ENCODE measurements around the gene XIAP.

The XIAP gene

DNA sequence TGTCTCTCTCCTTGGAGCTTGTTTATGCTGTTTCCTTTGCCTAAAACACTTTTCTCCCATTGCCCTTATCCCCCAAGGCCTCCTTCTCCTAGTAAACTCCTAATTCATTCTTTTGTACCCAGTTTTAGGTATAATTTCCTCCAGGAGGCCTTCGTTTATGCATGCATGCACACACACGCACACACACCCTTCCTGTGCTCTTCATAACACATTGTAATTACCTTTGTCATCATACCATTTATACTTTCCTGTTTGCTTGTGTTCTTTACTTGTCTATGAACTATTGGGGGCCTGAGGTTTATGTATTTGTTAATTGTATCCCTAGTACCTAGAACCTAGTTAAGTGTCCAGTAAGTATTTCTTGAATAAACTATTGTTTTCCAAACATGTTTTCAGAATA lies 45.5 kb downstream of the XIAP start:
- Mint-ChIP-seq H3K4me1 (no peaks in the 10 kb centered on the region), H3K4me3 (no peak overlapping the region), H3K36me3 (ENCODE audit: low read depth) (peaks cover 40% of the 10 kb centered on the region), H3K9me3 (peaks cover 8% of the 10 kb centered on the region), H3K27me3 (ENCODE audit: low read depth) (no peaks in the 10 kb centered on the region), H3K27ac (peak overlapping the region in 1 of 3 experiments; percentile 36)
- TF ChIP-seq, protein P1, sequence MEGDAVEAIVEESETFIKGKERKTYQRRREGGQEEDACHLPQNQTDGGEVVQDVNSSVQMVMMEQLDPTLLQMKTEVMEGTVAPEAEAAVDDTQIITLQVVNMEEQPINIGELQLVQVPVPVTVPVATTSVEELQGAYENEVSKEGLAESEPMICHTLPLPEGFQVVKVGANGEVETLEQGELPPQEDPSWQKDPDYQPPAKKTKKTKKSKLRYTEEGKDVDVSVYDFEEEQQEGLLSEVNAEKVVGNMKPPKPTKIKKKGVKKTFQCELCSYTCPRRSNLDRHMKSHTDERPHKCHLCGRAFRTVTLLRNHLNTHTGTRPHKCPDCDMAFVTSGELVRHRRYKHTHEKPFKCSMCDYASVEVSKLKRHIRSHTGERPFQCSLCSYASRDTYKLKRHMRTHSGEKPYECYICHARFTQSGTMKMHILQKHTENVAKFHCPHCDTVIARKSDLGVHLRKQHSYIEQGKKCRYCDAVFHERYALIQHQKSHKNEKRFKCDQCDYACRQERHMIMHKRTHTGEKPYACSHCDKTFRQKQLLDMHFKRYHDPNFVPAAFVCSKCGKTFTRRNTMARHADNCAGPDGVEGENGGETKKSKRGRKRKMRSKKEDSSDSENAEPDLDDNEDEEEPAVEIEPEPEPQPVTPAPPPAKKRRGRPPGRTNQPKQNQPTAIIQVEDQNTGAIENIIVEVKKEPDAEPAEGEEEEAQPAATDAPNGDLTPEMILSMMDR (IDR thresholded peaks at IDR 0.05; ENCODE audit: unreplicated experiment in 3 of 3): no peak

DNA sequence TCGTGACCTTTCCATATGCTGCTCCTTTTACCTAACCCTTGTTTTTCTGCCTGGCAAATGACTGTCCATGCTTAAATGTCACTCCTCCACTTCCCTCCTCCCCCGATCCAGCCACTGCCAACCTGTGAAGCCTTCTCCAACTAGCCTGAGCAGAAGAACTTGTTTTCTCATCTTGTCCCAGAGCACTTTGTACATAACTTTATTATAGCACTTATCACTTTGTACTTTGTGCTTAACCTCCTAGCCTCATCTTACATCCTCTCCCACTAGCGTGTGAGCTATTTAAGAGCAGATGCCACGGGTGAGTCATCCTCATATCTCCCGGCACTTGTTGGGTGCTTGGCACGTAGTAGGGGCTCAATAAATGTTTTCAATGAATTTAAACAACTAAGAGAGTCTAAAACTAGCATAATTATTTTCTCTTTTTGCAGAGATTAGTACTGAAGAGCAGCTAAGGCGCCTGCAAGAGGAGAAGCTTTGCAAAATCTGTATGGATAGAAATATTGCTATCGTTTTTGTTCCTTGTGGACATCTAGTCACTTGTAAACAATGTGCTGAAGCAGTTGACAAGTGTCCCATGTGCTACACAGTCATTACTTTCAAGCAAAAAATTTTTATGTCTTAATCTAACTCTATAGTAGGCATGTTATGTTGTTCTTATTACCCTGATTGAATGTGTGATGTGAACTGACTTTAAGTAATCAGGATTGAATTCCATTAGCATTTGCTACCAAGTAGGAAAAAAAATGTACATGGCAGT lies 46.9 kb downstream of the XIAP start:
- H3K27ac Mint-ChIP-seq: peak overlapping the region in 1 of 3 experiments; percentile 6
- peaks cover 31% of the 10 kb centered on the region for H3K36me3 Mint-ChIP-seq (ENCODE audit: low read depth)
- peaks cover 8% of the 10 kb centered on the region for H3K9me3 Mint-ChIP-seq

DNA sequence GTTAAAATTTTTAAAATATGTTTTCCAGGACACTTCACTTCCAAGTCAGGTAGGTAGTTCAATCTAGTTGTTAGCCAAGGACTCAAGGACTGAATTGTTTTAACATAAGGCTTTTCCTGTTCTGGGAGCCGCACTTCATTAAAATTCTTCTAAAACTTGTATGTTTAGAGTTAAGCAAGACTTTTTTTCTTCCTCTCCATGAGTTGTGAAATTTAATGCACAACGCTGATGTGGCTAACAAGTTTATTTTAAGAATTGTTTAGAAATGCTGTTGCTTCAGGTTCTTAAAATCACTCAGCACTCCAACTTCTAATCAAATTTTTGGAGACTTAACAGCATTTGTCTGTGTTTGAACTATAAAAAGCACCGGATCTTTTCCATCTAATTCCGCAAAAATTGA lies 49.7 kb downstream of the XIAP start:
- no peak overlapping the region for H3K4me3 Mint-ChIP-seq
- H3K4me1 Mint-ChIP-seq: no peaks in the 10 kb centered on the region
- peaks cover 6% of the 10 kb centered on the region for H3K9me3 Mint-ChIP-seq
- TF ChIP-seq, protein P1 (IDR thresholded peaks at IDR 0.05; ENCODE audit: unreplicated experiment in 3 of 3): no peak
- peaks cover 13% of the 10 kb centered on the region for H3K36me3 Mint-ChIP-seq (ENCODE audit: low read depth)
- H3K27me3 Mint-ChIP-seq (ENCODE audit: low read depth): no peaks in the 10 kb centered on the region
- peak overlapping the region in 1 of 3 experiments; percentile 12 for H3K27ac Mint-ChIP-seq

More for the DNA sequence above, 46.9 kb downstream of the XIAP start:
- TF ChIP-seq, protein P1 (IDR thresholded peaks at IDR 0.05; ENCODE audit: unreplicated experiment in 3 of 3): no peak
- Mint-ChIP-seq H3K4me1 (no peaks in the 10 kb centered on the region), H3K4me3 (no peak overlapping the region), H3K27me3 (ENCODE audit: low read depth) (no peaks in the 10 kb centered on the region)

DNA sequence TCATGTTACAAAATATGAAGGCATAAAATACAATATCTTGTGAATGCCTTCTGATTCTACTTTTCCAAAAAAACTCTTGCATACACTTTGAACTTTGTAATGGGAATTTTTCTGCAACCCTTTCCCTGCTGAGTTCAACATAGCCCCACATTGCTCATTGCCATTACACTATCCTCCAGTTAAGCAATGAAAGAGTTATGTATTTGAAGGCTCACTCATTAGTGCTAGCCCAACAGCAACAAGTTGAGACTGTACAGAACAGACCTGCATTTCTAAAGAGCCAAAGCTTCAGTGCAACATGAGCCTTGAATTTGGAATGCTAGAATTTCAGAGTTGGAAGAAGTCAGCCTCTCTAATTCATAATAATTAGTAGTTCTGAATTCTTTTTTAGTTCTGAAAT lies 57.2 kb downstream of the XIAP start:
- H3K27me3 Mint-ChIP-seq (ENCODE audit: low read depth): no peaks in the 10 kb centered on the region
- no peaks in the 10 kb centered on the region for H3K36me3 Mint-ChIP-seq (ENCODE audit: low read depth)
- TF ChIP-seq, protein P1 (IDR thresholded peaks at IDR 0.05; ENCODE audit: unreplicated experiment in 3 of 3): no peak
- no peak overlapping the region for H3K4me3 Mint-ChIP-seq
- peaks cover 8% of the 10 kb centered on the region for H3K4me1 Mint-ChIP-seq
- H3K9me3 Mint-ChIP-seq: peaks cover under 1% of the 10 kb centered on the region
- peak overlapping the region in 2 of 3 experiments; percentile 13 to 91 for H3K27ac Mint-ChIP-seq

DNA sequence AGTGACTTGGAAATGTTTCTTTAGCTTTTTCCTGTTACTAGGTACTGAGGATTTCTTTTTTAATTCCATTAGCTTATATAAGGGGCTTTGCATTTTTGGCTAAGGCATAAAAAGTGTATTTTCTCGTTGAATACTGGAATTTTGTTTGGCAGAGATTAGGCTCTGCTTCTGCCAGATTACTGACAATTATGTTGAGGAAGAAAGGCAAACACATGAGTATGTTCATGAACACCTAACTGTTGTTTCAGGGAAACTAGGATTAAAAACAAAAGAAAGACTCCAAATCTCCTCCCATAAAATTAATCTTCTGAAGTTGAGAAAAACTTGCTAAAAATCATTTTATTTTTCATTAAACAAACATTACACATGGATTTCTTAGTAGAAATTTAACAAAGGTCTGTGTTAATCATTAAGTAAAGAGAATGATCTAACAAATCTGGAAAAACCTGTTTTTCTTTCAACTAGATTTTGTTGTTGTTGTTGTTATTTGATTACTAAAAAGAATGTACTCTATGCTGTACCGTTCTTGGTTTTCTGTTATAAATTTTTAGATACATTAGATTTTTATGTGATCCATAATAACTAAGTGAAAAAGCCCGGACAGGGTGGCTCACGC lies 58.4 kb downstream of the XIAP start:
- Mint-ChIP-seq H3K27me3 (ENCODE audit: low read depth) (no peaks in the 10 kb centered on the region), H3K9me3 (peaks cover 4% of the 10 kb centered on the region), H3K4me1 (peaks cover 8% of the 10 kb centered on the region), H3K27ac (peak overlapping the region; percentile 47 to 91 (median 78)), H3K4me3 (no peak overlapping the region), H3K36me3 (ENCODE audit: low read depth) (no peaks in the 10 kb centered on the region)
- TF ChIP-seq, protein P1 (IDR thresholded peaks at IDR 0.05; ENCODE audit: unreplicated experiment in 3 of 3): no peak

Data from nephron (organoid).